ENCODE measurements around the gene NPHP3. TPM values are rescaled to one million over a fixed set of nuclear protein-coding genes. Genes with fewer than 3 reads are reported as not detected.

The NPHP3 gene
- total RNA-seq, 1 experiment from 2014 or later = 10.8 TPM

- Histone ChIP-seq H3K27ac (ENCODE audit: insufficient read length, low read depth, low read length) (no peak within 1 kb of the TSS), H4K8ac (replicated peaks; ENCODE audit: insufficient read length, low read depth, low read length) (no peak within 1 kb of the TSS), H4K5ac (ENCODE audit: insufficient read length, low read depth, low read length) (peak within 1 kb of the TSS; percentile 11), H3K14ac (ENCODE audit: insufficient read depth, low read length) (peak within 1 kb of the TSS; percentile 87), H2BK12ac (ENCODE audit: insufficient read length, low read depth, low read length) (no peak within 1 kb of the TSS), H3T11ph (ENCODE audit: low read length) (no peak within 1 kb of the TSS), H2AK5ac (ENCODE audit: insufficient read length, low read length) (no peak within 1 kb of the TSS), H4K91ac (ENCODE audit: insufficient read length, low read depth, low read length) (no peak within 1 kb of the TSS), H3K23ac (ENCODE audit: insufficient read length, low read depth, low read length) (no peak within 1 kb of the TSS), H3K27me3 (ENCODE audit: insufficient read depth, low read length) (no peaks in the 10 kb centered on the region), H3K18ac (ENCODE audit: insufficient read length, low read depth, low read length) (peak within 1 kb of the TSS; percentile 84), H2BK15ac (ENCODE audit: low read depth, low read length) (no peak within 1 kb of the TSS), H3K23me2 (ENCODE audit: insufficient read length, low read depth, low read length, poor library complexity, severe bottlenecking) (peaks cover 12% of the 10 kb centered on the region), H3K4me1 (ENCODE audit: insufficient read depth, low read length) (no peaks in the 10 kb centered on the region), H3K4ac (ENCODE audit: low read depth, low read length) (no peak within 1 kb of the TSS), H3K56ac (ENCODE audit: insufficient read length, low read depth, low read length) (no peak within 1 kb of the TSS), H2BK120ac (ENCODE audit: low read depth, low read length, poor library complexity, severe bottlenecking) (no peak within 1 kb of the TSS), H2BK20ac (ENCODE audit: low read depth, low read length, poor library complexity, severe bottlenecking) (no peak within 1 kb of the TSS), H2AFZ (ENCODE audit: low read length) (no peak within 1 kb of the TSS), H3K79me1 (ENCODE audit: insufficient read depth, low read depth, low read length, poor library complexity, severe bottlenecking) (no peaks in the 10 kb centered on the region), H2BK5ac (ENCODE audit: insufficient read length, low read length) (no peak within 1 kb of the TSS), H3K9me3 (ENCODE audit: control insufficient read depth, low read depth, low read length) (no peaks in the 10 kb centered on the region), H3K4me2 (ENCODE audit: insufficient read depth, insufficient read length, low read length) (peak within 1 kb of the TSS; percentile 59), H3K9ac (ENCODE audit: extremely low read depth, insufficient read length, low read length) (peak within 1 kb of the TSS; percentile 86), H4K20me1 (ENCODE audit: control insufficient read depth, insufficient read depth, insufficient read length) (no peaks in the 10 kb centered on the region), H3K79me2 (ENCODE audit: insufficient read depth, low read length) (peaks cover 6% of the 10 kb centered on the region; the same call in 1 of the 2 replicates)
- no peaks in the 10 kb centered on the region for H3K9me3 Mint-ChIP-seq
- WGBS (ENCODE audit: extremely low coverage, insufficient read length, low lambda C conversion rate) = no CpG with 5 or more reads among the region's 64 CpGs
- H3K4me1 Mint-ChIP-seq = peaks cover 14 to 19% of the 10 kb centered on the region in 2 experiments
- H3K27me3 Mint-ChIP-seq (ENCODE audit: low read depth) = no peaks in the 10 kb centered on the region
- no peak for TF ChIP-seq CTCF (conservative IDR thresholded peaks at IDR 0.05)
- H3K4me3 Mint-ChIP-seq = peak within 1 kb of the TSS; percentile 95 to 98
- peak; percentile 65 for DNase-seq
- H3K27ac Mint-ChIP-seq = peak within 1 kb of the TSS; percentile 92 to 98 (median 98)
- H3K36me3 Mint-ChIP-seq (ENCODE audit: insufficient read depth in 1 of 3, low read depth in 3 of 3) = no peaks in the 10 kb centered on the region; a peak in 1 of 7 replicates
Observed at GRCh38 chr3:132660052-132660810, 62.0 kb downstream of the NPHP3 start, which contains the start of gene UBA5. Gene UBA5, plus strand, starts transcription at chr3:132660329. Its CDS starts 209 bp downstream, at chr3:132660538.

Data from H9 (cell line).